ENCODE results near the gene CXCR3.
"Not testable (repeated sequence)": the region's sequence is repeated elsewhere in the genome, so short reads cannot be mapped to it uniquely, and the experiment has no call there.

CXCR3 gene

DNA sequence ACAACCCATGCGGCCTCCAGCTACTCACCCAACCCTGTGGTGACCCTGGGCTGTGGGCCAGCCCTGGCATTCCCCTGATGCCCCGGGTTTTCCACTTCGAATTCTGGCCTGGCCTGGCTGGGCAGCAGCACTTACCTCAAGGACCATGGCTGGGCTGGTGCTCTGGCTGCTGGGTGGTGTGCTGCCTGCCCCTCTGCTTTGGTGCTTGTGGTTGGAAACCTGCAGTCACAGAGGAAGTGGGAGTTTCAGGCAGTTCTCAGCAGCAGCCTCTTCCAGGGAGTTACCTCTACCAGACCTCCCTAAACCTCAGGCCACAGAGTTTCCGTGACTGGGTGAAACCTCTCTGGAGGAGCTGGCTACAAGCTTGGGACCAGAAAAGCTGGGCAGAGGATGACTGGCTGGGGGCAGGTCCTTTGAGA lies at the start of gene CXCR3:
CXCR3 (minus strand) TSS at position 209 of the 419 bp plus-strand sequence; CDS start at position 147, 62 bp downstream.
- no peak within 1 kb of the TSS for H3K9ac ChIP-seq
- TF ChIP-seq Cebpa-rat (IDR thresholded peaks at IDR 0.05): no peak
- no peak within 1 kb of the TSS for H3K4me3 ChIP-seq

DNA sequence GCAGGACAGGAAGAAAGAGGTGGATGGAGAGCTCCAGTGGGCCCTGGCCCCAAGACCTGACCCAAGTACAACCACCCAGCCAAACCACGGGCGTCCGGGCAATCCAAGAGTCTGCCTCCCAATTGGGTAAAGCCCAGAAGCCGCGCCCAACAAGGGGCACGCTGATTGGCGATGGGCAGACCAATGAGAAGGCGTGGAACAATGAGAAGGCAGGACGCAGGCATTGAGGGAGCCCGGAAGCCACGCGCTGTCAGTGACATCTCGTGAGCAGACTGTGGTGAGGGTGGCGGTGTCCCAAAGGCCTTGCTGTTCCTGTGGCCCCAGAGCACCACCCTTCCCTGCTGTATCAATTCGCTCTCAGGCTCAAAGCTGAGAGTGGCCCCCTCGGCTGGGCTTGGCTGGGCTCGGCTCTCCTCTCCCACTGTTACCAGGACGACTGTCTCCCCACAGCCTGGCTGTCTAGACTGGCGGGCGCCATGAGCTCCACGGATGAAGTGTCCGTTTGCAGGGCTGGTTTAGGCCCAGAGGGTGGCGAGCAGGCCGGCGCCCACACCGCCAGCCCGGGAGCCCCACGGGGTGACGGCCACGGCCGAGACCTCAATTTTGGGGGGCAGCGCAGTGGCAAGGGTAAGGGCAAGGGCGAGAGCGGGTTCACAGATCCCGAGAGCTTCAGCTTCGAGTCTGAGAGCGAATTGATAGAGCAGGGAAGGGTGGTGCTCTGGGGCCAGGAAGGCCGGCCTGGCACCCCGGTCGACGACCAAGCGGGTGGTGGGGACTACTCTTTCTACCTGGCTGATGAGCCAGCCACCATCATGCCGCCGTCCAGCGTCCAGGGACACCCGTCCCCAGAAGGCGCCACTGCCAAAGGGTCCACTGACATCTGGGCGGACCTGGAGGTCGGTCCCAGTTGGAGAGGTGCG lies 49.3 kb upstream of the CXCR3 start, which contains the start of gene LOC101059915:
LOC101059915 (plus strand) TSS at position 219 of the 920 bp plus-strand sequence.
- H3K4me2 ChIP-seq: peak within 1 kb of the TSS in 8 of 11 experiments; percentile 33 to 68 (median 48); a peak in 13 of 22 replicates
- H3K27ac ChIP-seq: no peak within 1 kb of the TSS
- no peak within 1 kb of the TSS for H3K4me3 ChIP-seq
- no peaks in the 10 kb centered on the region for H3K36me3 ChIP-seq
- H3K27me3 ChIP-seq: peaks cover 55 to 94% (median 73%) of the 10 kb centered on the region in 11 experiments
- H3K9ac ChIP-seq: no peak within 1 kb of the TSS
- no peak for TF ChIP-seq Cebpa-rat (IDR thresholded peaks at IDR 0.05)
- peaks cover 0 to 63% (median 25%) of the 10 kb centered on the region in 11 experiments; a peak in 13 of 22 replicates for H4K20me1 ChIP-seq
- peaks cover 0 to 19% (median 14%) of the 10 kb centered on the region in 11 experiments; a peak in 13 of 22 replicates for H3K9me3 ChIP-seq (replicated peaks in 1 of 11)
- H3K4me1 ChIP-seq: peaks cover 7 to 35% (median 26%) of the 10 kb centered on the region in 10 experiments; a peak in 18 of 20 replicates

More for the DNA sequence above, at the start of gene CXCR3:
- Histone ChIP-seq H3K27me3 (peaks cover 28 to 85% (median 60%) of the 10 kb centered on the region in 11 experiments), H3K4me1 (peaks cover 31 to 48% (median 38%) of the 10 kb centered on the region in 10 experiments), H4K20me1 (peaks cover 0 to 42% (median 10%) of the 10 kb centered on the region in 11 experiments; a peak in 11 of 22 replicates), H3K9me3 (replicated peaks in 1 of 11) (peaks cover 3 to 19% (median 14%) of the 10 kb centered on the region in 11 experiments; a peak in 18 of 22 replicates), H3K4me2 (peak within 1 kb of the TSS; percentile 24 to 69 (median 56)), H3K27ac (no peak within 1 kb of the TSS), H3K36me3 (peaks cover 0 to 19% (median 13%) of the 10 kb centered on the region in 11 experiments; a peak in 11 of 22 replicates)

DNA sequence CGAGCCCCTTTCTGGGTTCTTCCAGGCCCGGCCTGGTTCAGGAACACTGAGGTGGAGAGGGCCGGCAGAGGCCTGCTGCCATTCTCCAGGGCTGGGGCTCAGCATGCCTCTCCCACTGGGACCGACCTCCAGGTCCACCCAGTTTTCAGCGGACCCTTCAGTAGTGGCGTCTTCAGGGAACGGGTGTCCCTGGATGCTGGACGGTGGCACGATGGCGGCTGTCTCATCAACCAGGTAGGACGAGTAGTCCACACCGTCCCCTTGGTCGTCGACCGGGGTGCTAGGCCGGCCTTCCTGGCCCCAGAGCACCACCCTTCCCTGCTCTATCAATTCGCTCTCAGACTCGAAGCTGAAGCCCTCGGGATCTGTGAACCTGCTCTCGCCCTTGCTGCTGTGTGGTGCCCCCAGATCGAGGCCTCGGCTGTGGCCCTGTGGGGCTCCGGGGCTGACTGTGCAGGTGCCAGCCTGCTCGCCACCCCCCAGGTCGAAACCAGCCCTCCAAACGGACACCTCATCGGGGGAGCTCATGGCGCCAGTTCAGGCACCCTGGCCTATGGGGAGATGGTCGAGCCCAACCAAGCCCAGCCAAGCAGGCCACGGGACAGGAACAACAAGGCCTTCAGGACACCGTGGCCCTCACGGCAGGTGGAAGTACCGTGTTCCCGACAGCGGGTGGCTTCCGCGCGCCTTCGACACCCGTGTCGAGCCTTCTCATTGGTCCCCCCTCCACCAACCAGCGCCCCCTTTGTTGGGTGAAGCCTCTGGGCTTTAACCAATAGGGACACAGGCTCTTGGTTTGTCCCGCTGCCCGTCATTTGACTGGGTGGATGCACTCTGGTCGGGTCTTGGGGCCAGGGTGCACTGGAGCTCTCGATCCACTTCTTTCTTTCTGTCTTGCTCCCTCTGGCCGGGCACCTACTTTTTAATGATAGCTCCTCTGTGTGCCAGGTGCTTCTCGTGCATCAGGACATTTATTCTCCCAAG lies 48.2 kb upstream of the CXCR3 start:
- Histone ChIP-seq H3K4me1 (peaks cover 9 to 42% (median 31%) of the 10 kb centered on the region in 10 experiments; a peak in 18 of 20 replicates), H3K9me3 (replicated peaks in 1 of 11) (peaks cover 0 to 19% (median 14%) of the 10 kb centered on the region in 11 experiments; a peak in 13 of 22 replicates), H3K4me2 (peak overlapping the region in 8 of 11 experiments; percentile 22 to 46 (median 34); a peak in 8 of 22 replicates), H3K4me3 (no peak overlapping the region), H3K27me3 (peaks cover 55 to 94% (median 73%) of the 10 kb centered on the region in 11 experiments), H4K20me1 (peaks cover 0 to 74% (median 28%) of the 10 kb centered on the region in 11 experiments; a peak in 13 of 22 replicates), H3K36me3 (no peaks in the 10 kb centered on the region), H3K9ac (no peak overlapping the region), H3K27ac (no peak overlapping the region)
- no peak for TF ChIP-seq Cebpa-rat (IDR thresholded peaks at IDR 0.05)

DNA sequence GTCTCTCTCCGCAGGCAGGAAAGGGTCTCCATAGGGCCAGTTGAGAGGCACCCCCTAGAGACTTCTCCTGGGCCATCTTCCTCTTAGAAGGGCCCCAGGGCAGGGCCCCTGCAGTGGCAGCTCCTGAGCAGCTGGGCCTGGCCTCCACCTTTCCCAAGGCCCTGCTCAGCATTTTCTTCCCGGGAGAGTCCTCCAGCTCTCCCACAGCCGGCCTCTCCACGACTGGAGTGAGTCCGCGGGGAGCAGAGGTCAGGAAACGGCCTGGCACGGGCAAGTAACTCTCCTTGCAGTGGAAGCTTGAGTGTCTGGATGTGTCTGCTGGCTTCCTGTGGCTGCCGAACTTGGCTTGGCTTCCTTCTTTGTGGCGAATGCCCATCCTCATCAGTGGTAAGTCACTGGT lies 47.4 kb upstream of the CXCR3 start:
- H3K36me3 ChIP-seq: no peaks in the 10 kb centered on the region
- H3K27me3 ChIP-seq: peaks cover 55 to 94% (median 73%) of the 10 kb centered on the region in 11 experiments
- H3K4me3 ChIP-seq: no peak overlapping the region
- no peak overlapping the region for H3K9ac ChIP-seq
- peaks cover 0 to 19% (median 14%) of the 10 kb centered on the region in 11 experiments; a peak in 13 of 22 replicates for H3K9me3 ChIP-seq (replicated peaks in 1 of 11)
- peaks cover 9 to 34% (median 30%) of the 10 kb centered on the region in 10 experiments; a peak in 18 of 20 replicates for H3K4me1 ChIP-seq
- H3K4me2 ChIP-seq: peak overlapping the region in 9 of 11 experiments; percentile 11 to 46 (median 33); a peak in 11 of 22 replicates
- TF ChIP-seq Cebpa-rat (IDR thresholded peaks at IDR 0.05): no peak
- no peak overlapping the region for H3K27ac ChIP-seq
- peaks cover 0 to 76% (median 23%) of the 10 kb centered on the region in 11 experiments; a peak in 13 of 22 replicates for H4K20me1 ChIP-seq

DNA sequence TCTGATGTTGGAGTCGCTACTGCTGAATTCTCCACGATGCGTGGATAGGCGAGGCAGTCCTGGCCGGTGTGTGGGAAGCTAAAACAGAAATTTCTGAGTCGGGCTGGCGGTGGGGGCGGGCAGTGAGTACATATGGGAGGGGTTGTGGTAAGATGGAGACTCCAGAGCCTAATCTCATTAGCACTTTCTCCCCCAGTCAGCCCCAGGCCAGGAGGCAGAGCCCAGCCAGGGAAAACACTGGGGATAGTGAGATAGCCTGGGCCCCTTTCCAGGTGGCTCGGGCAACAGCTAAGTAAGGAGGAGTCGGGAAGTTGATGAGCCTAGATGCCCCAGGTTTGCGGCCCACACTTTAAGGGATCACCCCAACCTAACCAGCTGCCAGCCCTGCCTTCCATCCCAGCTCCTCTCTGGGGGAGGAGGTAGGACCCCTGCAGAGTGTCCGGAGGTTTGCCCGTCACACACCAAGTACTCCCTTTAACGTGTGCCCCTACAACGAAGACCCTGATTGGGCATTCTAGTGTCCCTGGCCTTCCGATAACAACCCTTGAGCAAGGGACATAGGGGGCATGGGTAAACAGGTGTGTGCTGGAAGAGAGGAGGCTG lies 46.7 kb upstream of the CXCR3 start:
- Histone ChIP-seq H3K27ac (no peak overlapping the region), H3K9ac (no peak overlapping the region), H3K36me3 (no peaks in the 10 kb centered on the region), H3K27me3 (peaks cover 55 to 94% (median 73%) of the 10 kb centered on the region in 11 experiments), H3K4me3 (no peak overlapping the region), H3K4me2 (peak overlapping the region in 1 of 11 experiments; percentile 36; a peak in 2 of 22 replicates), H3K9me3 (replicated peaks in 1 of 11) (peaks cover 0 to 19% (median 14%) of the 10 kb centered on the region in 11 experiments; a peak in 13 of 22 replicates), H4K20me1 (peaks cover 0 to 76% (median 24%) of the 10 kb centered on the region in 11 experiments; a peak in 13 of 22 replicates), H3K4me1 (peaks cover 9 to 34% (median 30%) of the 10 kb centered on the region in 10 experiments; a peak in 18 of 20 replicates)
- TF ChIP-seq Cebpa-rat (IDR thresholded peaks at IDR 0.05): no peak

DNA sequence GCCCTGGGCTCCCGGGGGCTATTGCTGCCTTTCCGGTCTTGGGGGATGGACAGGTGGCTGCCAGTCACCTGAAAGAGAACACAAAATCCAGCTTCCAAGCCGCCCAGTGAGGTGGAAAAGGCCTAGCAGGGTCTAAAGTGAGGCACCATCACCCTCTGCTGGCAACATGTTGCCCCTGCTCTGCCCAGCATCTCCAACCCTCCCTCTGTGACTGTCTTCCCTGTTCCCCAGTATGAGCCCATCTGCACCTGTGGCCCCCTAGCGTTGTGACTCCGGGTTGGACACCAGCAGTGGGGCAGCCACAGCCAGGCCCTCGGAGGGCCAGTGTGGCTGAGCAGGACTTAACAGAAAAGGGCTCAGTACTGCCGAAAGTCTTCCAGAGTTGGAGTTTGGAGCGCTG lies 45.9 kb upstream of the CXCR3 start:
- H3K27me3 ChIP-seq: peaks cover 55 to 94% (median 73%) of the 10 kb centered on the region in 11 experiments
- peaks cover 0 to 19% (median 14%) of the 10 kb centered on the region in 11 experiments; a peak in 13 of 22 replicates for H3K9me3 ChIP-seq (replicated peaks in 1 of 11)
- not testable (repeated sequence) for H3K36me3 ChIP-seq, H3K27ac ChIP-seq, H3K9ac ChIP-seq, H3K4me2 ChIP-seq, H3K4me3 ChIP-seq
- H4K20me1 ChIP-seq: peaks cover 0 to 68% (median 21%) of the 10 kb centered on the region in 11 experiments; a peak in 13 of 22 replicates
- H3K4me1 ChIP-seq: peaks cover 9 to 32% (median 29%) of the 10 kb centered on the region in 10 experiments; a peak in 18 of 20 replicates

DNA sequence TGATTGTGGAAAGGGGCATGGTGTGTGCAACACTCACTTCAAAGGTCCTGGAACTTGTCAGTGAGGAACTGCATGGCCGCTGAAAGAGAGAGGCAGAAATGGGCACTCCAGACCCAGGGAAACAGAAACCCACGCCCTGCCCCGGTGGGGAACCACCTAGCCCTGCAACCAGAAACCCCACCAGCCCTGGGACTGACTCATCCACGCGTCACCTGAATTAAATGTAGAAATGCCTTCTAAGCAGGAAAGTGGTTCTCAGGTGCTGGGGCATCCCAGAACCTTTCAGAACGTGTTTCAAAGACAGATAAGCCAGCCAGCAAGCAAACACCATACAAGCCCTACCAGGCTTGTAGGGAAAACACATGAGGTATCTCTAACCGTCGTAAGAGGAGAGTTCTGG lies 44.9 kb upstream of the CXCR3 start:
- peak overlapping the region in 5 of 11 experiments; percentile 13 to 40 (median 24); a peak in 4 of 22 replicates for H3K4me2 ChIP-seq
- not testable (repeated sequence) for H3K9ac ChIP-seq, H3K4me3 ChIP-seq, H3K36me3 ChIP-seq, H3K27ac ChIP-seq
- H4K20me1 ChIP-seq: peaks cover 0 to 59% (median 18%) of the 10 kb centered on the region in 11 experiments; a peak in 13 of 22 replicates
- H3K4me1 ChIP-seq: peaks cover 9 to 25% (median 21%) of the 10 kb centered on the region in 10 experiments; a peak in 18 of 20 replicates
- H3K27me3 ChIP-seq: peaks cover 56 to 94% (median 73%) of the 10 kb centered on the region in 11 experiments
- peaks cover 0 to 18% (median 14%) of the 10 kb centered on the region in 11 experiments; a peak in 13 of 22 replicates for H3K9me3 ChIP-seq (replicated peaks in 1 of 11)

DNA sequence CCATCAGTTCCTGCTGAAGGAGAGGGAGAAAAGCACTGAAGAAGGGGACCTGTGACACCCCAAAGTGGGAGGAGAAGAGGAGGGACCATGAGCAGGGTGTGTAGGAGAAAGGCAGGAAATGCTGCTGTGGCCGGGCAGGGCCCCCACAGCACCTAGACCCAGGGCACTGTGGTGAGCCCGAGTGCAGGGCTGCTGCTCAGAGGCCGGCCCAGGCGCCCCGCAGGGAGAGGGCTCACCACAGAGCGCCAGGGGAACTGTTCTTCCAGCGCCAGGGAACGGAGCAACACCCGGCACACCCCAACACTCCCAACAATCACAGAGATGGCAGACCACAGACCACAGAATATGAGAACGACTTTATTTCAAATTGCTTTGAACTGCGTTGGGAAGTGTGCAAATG lies 44.3 kb upstream of the CXCR3 start:
- Histone ChIP-seq H3K9me3 (replicated peaks in 1 of 11) (peaks cover 0 to 14% (median 9%) of the 10 kb centered on the region in 11 experiments; a peak in 13 of 22 replicates), H4K20me1 (peaks cover 0 to 53% (median 18%) of the 10 kb centered on the region in 11 experiments; a peak in 13 of 22 replicates), H3K27me3 (peaks cover 58 to 94% (median 73%) of the 10 kb centered on the region in 11 experiments), H3K4me1 (peaks cover 9 to 25% (median 20%) of the 10 kb centered on the region in 10 experiments; a peak in 18 of 20 replicates), H3K4me2 (peak overlapping the region; percentile 14 to 67 (median 57); a peak in 20 of 22 replicates)
- H3K4me3 ChIP-seq, H3K36me3 ChIP-seq, H3K27ac ChIP-seq, H3K9ac ChIP-seq: not testable (repeated sequence)
